Esophagus squamous epithelium (tissue), 5 donors: Measurements from ENCODE around the gene FGD3. TPM values are rescaled to one million over a fixed set of nuclear protein-coding genes. Genes with fewer than 3 reads are reported as not detected.
"Not testable (repeated sequence)": the region's sequence is repeated elsewhere in the genome, so short reads cannot be mapped to it uniquely, and the experiment has no call there.

Experiments
- DNase-seq: peaks from one replicate; lab custom pipeline; 2025; lab: John Stamatoyannopoulos, UW
- H3K27ac ChIP-seq, 4 donors: fragments of 200-600 bp; sonication (generic); one replicate each; pipeline ENCODE4 v1.5.1; 2016 to 2019; ENCODE audit warnings: mild to moderate bottlenecking in 1 of 4
- H3K27me3 ChIP-seq, 4 donors: fragments of 200-600 bp; sonication (generic); 1 replicate in 3 of 4; 2 replicates in 1 of 4; pipeline versions ENCODE4 v1.5.1 to v1.6.0; 2017 to 2021; ENCODE audit warnings: antibody characterized with exemption in 1 of 4
- H3K36me3 ChIP-seq, 3 donors: fragments of 200-600 bp; sonication (generic); one replicate each; pipeline ENCODE4 v1.5.1; 2016 to 2019
- H3K4me1 ChIP-seq, 3 donors: fragments of 200-600 bp; sonication (generic); one replicate each; pipeline ENCODE4 v1.5.1; 2017 to 2019
- H3K4me3 ChIP-seq, 4 donors: fragments of 200-600 bp; sonication (generic); 1 replicate in 3 of 4; 2 replicates in 1 of 4; pipeline ENCODE4 v1.5.1; 2016 to 2019; ENCODE audit warnings: mild to moderate bottlenecking in 2 of 4, moderate library complexity in 1 of 4
- H3K9me3 ChIP-seq, 3 donors: fragments of 200-600 bp; sonication (generic); one replicate each; pipeline ENCODE4 v1.5.1; 2016 to 2019
- POLR2A ChIP-seq, 4 donors: fragments of 450-650 bp; IDR thresholded peaks; one replicate each; pipeline ENCODE4 v1.6.1; 2017; ENCODE audit warnings: antibody characterized with exemption in 4 of 4, mild to moderate bottlenecking in 4 of 4, moderate library complexity in 3 of 4
- WGBS, 2 donors: methylation state at CpG; one replicate each; pipeline ENCODE4 v1.1.5; 2018; 5-methylcytosine and 5-hydroxymethylcytosine counted together
- intact Hi-C: fragments of 100-400 bp; cut with DNase I; formaldehyde crosslinking; loops from one replicate; pipeline ENCODE4 v1.15.0; 2022
- total RNA-seq, 4 donors: library from RNA; depleted of rRNA; stranded (reverse); fragments of >200 nt; gene quantifications; one replicate each; pipeline ENCODE4 v1.1.0, GENCODE V29; 2016
- TF ChIP-seq, protein P1 (sequence below), 6 experiments: fragments of 450-650 bp in 4 of 6; fragments of 200-600 bp in 2 of 6; sonication (generic) in 2 of 6; IDR thresholded peaks; one replicate each; pipeline ENCODE4 v1.5.1; 2016 to 2019; ENCODE audit warnings: antibody characterized with exemption in 6 of 6, mild to moderate bottlenecking in 4 of 6, moderate library complexity in 4 of 6
- donor health status: DM: yes; HTN: yes; CAD: no.

Gene FGD3, protein sequence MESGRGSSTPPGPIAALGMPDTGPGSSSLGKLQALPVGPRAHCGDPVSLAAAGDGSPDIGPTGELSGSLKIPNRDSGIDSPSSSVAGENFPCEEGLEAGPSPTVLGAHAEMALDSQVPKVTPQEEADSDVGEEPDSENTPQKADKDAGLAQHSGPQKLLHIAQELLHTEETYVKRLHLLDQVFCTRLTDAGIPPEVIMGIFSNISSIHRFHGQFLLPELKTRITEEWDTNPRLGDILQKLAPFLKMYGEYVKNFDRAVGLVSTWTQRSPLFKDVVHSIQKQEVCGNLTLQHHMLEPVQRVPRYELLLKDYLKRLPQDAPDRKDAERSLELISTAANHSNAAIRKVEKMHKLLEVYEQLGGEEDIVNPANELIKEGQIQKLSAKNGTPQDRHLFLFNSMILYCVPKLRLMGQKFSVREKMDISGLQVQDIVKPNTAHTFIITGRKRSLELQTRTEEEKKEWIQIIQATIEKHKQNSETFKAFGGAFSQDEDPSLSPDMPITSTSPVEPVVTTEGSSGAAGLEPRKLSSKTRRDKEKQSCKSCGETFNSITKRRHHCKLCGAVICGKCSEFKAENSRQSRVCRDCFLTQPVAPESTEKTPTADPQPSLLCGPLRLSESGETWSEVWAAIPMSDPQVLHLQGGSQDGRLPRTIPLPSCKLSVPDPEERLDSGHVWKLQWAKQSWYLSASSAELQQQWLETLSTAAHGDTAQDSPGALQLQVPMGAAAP
- 1 to 10 TPM; 2.4 to 6.5 (median 4.9) TPM for total RNA-seq

DNA sequence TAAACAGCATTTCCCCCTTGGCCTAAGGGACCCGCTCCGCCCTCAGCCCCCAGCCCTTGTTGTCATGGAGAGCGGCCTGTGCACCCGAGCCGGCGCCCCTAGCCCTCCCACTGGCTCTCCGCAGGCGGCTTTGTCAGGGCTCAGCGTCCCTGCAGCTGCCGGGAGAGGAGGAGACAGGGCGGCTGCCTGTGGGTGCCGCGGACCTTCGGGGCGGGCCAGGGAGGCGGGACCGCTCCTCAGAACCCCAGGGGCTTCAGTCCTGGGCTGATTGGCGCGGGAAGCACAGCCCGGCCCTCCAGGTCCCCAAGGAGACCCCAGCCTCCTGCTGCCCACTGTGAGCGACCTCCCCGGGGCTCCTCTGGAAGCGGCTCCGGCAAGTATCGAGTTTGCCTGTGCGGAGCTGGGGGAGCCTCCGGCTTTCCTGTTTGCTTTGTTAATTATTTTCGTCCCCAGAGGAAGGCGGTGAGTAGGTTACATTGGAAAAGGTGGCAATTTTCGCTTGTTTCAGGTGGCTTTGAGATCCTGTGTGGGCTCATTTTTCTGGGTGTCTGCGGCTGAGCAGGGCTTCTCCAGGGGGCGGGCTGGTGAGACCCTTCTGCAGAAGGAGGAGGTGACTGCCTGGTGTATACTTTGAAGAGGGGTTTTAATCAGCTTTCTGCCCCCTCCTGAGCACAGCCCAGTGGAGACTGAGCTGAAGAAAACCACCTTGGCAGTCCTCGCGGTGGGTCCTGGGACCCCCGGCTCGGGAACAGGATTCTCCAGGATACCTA is at the start of gene FGD3:
Gene FGD3, plus strand, starts transcription at position 256 of the 770 bp plus-strand sequence. CDS start 28,734 bp downstream, outside the sequence.
- Histone ChIP-seq H3K4me1 (peaks cover 11 to 46% (median 24%) of the 10 kb centered on the region in 3 donors), H3K4me3 (peak within 1 kb of the TSS; percentile 41 to 74 (median 52)), H3K27me3 (peaks cover 0 to 17% (median 0%) of the 10 kb centered on the region in 4 donors), H3K9me3 (no peaks in the 10 kb centered on the region), H3K36me3 (no peaks in the 10 kb centered on the region), H3K27ac (peak within 1 kb of the TSS in 2 of 4 donors; percentile 14 to 42)
- no peak for DNase-seq
- WGBS, 2 donors: 10 to 11% methylated on average over 11 to 14 of the region's 36 CpGs
- intact Hi-C loops: no loop called here
- TF ChIP-seq POLR2A (IDR thresholded peaks at IDR 0.05): no peak
- TF ChIP-seq, protein P1, sequence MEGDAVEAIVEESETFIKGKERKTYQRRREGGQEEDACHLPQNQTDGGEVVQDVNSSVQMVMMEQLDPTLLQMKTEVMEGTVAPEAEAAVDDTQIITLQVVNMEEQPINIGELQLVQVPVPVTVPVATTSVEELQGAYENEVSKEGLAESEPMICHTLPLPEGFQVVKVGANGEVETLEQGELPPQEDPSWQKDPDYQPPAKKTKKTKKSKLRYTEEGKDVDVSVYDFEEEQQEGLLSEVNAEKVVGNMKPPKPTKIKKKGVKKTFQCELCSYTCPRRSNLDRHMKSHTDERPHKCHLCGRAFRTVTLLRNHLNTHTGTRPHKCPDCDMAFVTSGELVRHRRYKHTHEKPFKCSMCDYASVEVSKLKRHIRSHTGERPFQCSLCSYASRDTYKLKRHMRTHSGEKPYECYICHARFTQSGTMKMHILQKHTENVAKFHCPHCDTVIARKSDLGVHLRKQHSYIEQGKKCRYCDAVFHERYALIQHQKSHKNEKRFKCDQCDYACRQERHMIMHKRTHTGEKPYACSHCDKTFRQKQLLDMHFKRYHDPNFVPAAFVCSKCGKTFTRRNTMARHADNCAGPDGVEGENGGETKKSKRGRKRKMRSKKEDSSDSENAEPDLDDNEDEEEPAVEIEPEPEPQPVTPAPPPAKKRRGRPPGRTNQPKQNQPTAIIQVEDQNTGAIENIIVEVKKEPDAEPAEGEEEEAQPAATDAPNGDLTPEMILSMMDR (IDR thresholded peaks at IDR 0.05): no peak

DNA sequence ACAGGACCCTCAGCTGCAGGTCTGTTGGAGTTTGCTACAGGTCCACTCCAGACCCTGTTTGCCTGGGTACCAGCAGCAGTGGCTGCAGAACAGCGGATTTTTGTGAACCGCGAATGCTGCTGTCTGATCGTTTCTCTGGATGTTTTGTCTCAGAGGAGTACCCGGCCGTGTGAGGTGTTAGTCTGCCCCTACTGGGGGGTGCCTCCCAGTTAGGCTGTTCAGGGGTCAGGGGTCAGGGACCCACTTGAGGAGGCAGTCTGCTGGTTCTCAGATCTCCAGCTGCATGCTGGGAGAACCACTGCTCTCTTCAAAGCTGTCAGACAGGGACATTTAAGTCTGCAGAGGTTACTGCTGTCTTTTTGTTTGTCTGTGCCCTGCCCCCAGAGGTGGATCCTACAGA is 42.2 kb upstream of the FGD3 start:
- DNase-seq, H3K4me1 ChIP-seq, H3K36me3 ChIP-seq, H3K27me3 ChIP-seq, H3K27ac ChIP-seq, intact Hi-C loops, H3K9me3 ChIP-seq: not testable (repeated sequence)
- peak overlapping the region in 1 of 4 donors; percentile 13 for H3K4me3 ChIP-seq
- no CpG with 5 or more reads among the region's 6 CpGs for WGBS, 2 donors

DNA sequence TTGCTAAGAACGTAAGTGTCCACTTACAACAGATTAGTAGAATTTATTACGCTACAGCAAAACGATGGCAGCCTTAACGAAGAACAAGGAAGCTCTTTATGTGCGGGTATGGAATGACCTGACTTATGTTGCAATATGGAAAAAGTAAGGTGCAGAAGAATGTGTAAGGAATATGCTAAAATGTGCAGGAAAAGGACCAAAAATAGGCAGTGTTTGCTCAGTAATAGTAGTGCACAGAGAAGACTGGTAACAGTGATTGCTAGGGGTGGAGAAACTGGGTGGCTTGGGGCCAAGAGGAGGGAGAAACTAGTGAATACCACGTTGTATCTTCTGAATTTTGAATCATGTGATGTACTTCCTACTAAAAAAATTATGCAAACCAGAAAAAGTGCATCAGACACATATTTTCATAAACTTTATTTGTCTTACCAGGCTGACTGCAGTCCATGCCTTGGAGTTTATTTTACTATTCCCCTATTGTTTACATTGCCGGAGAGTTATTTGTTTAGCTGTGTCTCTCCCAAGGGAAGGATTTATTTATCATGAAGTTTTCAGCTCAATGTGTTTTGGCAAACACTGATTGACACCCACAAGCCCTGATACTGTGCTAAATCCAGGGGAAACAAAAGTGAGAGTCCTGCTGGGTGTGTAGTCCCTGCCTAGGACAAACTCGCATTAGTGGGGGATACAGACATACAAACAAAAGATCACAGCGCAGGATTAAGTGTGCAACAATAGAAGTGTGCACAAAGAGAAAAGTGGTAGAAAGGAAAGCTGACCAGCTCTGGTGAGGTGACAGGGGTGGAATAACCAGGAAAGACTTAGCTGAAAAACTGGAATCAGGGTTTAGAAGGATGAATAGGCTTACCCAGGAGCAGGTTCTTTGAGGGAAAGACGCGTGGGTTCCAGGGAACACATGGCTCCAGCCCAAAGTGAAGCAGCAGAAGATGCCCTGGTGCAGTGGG is 35.5 kb upstream of the FGD3 start:
- peaks cover 0 to 17% (median 7%) of the 10 kb centered on the region in 3 donors for H3K4me1 ChIP-seq
- peaks cover 0 to 47% (median 0%) of the 10 kb centered on the region in 4 donors for H3K27me3 ChIP-seq
- no peaks in the 10 kb centered on the region for H3K36me3 ChIP-seq
- H3K9me3 ChIP-seq: no peaks in the 10 kb centered on the region
- intact Hi-C loops: no loop called here
- TF ChIP-seq, protein P1 (IDR thresholded peaks at IDR 0.05): no peak
- TF ChIP-seq POLR2A (IDR thresholded peaks at IDR 0.05): no peak
- no peak for DNase-seq
- H3K4me3 ChIP-seq: no peak overlapping the region
- 39 to 44% methylated on average over 11 of the region's 11 CpGs for WGBS, 2 donors
- no peak overlapping the region for H3K27ac ChIP-seq

DNA sequence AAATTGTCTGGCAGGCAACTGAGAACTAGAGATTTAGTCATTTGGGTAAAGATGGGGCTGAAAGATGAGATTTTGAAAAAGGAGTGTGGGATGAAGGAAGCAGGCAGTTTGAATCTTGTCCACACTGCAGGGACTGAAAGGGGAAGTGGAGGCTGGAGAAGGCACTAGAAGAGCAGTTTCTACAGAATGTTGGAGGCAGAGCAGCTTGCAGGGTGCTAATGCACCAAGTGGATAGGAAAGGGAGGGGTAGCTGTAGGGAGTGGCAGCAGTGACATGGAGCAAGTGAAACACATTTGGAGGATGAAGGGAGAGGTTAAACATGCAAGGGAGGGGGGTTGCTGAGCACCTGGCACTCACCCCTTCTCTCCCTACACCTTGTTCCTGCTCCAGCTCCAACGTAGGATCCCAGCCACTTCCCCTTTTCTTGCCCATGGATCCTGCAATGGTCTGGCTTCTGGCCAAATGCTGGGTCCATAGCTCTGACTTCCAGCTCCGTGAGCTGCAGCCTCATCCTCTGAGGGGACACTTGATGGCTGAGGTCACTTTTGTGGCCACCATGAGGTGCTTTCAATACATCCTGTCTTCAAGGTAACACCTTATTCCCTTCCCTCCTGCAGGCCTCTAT is 30.0 kb upstream of the FGD3 start:
- Histone ChIP-seq H3K36me3 (no peaks in the 10 kb centered on the region), H3K27me3 (peaks cover 0 to 26% (median 0%) of the 10 kb centered on the region in 4 donors), H3K4me1 (peaks cover 0 to 4% (median 3%) of the 10 kb centered on the region in 3 donors), H3K27ac (no peak overlapping the region), H3K9me3 (no peaks in the 10 kb centered on the region), H3K4me3 (no peak overlapping the region)
- WGBS, 2 donors: 32 to 35% methylated on average over 2 of the region's 2 CpGs
- TF ChIP-seq, protein P1 (IDR thresholded peaks at IDR 0.05): no peak
- TF ChIP-seq POLR2A (IDR thresholded peaks at IDR 0.05): no peak
- intact Hi-C loops: no loop called here
- no peak for DNase-seq
